ENCODE measurements around the gene RAB18.
"Not testable (repeated sequence)": the region's sequence is repeated elsewhere in the genome, so short reads cannot be mapped to it uniquely, and the experiment has no call there.

The RAB18 gene

GRCh38 chr10:27550823-27551222 is 46.7 kb downstream of the RAB18 start:
- no peak for DNase-seq

DNA sequence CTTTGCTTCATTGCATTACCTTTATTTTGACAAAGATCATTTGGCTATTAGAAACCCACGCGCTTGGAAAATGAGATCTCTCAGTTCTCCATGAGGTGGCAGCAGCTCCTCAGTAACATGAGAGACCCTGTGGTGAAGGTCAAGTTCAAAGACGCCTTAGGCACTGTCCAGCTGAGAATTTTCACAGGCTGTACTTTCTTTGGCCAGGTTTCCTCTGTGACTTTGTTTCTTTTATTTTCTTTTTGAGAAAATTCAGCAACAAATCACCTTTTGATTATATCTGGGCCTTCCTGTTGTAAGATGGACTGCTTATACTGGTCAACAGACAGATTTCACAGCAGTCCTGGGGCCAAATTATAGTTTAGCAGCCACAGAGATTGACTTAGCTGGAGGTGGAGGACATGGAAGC is 54.5 kb downstream of the RAB18 start:
- no peak for DNase-seq

DNA sequence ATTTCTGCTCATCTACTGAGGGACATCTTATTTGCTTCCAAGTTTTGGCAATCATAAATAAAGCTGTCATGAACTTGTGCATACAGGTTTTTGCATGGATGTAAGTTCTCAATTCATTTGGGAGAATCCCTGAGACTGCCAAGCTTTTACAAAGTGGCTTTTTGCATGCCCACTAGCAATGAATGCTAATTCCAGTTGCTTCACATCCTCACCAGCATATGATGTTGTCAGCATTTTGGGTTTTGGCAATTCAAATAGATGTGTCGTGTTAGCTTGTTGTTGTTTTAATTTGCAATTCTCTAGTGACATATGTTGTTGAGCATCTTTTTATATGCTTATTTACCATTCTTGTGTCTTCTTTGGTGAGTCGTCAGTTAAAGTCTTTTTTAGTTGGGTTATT is 57.2 kb downstream of the RAB18 start:
- no peak for DNase-seq

GRCh38 chr10:27564398-27564797 is 60.3 kb downstream of the RAB18 start:
- DNase-seq: no peak

DNA sequence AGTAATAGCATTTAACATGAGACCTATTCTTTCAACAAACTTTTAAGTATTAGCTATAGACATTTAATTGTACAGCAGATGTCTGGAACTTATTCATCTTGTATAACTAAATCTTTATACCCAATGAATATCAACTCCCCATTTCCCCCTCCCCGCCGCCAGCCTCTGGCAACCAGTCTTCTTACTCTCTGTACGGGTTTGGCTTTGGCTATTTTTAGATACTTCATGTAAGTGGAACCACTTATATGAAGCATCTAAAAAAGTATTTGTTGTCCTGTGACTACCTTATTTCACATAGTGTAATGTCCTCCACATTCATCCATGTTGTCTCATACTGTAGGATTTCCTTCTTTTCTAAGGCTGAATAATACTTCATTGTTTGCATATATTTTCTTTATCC is 60.8 kb downstream of the RAB18 start:
- DNase-seq: no peak

DNA sequence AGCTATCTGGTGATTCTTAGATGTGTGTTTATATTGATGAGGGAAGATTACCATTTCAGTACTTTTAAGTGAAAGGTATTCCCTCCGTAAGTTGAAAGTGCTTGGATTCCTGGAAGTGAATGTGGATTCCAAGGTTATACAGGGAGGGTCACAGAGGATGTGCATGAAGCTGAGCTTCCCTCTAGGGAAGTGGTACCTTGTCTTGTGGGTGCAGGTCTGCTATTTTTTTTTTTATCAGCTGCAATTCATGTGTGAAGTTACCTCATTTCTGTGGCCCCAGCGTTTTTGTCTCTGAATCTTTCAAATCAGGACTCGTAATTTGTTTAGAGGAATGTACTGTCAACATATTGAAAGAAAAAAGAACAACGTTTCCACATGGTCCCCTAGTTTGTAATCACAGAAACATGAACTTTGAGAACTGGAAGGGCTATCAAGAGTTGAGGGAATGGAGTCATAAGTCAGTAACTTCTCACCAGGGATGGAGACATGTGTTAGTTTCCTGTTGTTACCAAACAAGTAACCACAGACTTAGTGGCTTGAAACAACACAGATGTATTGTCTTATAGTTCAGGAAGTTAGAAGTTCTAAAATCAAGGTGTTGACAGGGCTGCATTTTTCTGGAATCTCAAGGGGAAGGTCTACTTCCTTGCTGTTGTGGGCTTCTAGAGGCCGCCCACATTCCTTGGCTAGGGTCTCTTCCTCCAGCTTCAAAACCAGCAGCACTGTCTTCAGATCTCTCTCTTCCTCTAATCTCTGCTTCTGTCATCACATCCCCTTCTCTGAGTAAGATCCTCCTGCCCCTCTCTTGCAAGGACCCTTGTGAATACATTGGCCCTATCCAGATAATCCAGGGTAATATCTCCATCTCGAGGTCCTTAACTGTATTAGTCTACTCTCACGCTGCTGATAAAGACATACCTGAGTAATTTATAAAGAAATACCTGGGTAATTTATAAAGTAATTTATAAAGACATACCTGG is 64.4 kb downstream of the RAB18 start:
- DNase-seq: no peak

DNA sequence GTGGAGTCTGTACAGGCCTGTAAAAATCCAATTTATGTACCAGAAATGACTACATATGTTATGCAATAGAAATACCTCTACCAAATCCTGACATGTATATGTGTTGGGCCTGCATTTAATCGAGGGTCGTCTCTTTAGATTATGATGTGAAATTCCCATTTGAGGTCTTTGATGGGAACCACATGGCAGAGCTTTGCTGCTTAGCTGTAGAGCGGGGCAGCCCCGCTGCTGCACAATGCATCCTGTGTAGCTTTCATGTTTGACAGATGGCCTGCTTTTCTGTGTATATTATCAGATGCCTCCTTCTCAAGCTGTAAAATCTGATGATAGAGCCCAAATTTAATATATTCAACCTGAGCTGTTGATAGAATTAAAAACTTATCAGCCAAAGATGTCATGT is 65.8 kb downstream of the RAB18 start:
- DNase-seq: no peak

DNA sequence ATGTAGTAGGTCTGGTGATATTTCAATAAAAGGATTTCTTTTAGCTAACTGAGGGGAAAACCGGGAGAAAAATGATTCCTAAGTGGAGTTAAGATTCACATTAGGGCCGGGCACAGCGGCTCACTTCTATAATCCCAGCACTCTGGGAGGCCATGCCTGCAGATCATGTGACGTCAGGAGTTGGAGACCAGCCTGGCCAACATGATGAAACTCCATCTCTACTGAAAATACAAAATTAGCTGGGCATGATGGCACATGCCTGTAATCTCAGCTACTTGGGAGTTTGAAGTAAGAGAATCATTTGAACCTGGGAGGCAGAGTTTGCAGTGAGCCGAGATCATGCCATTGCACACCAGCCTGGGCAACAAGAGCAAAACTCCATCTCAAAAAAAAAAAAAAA is 72.9 kb downstream of the RAB18 start:
- DNase-seq: not testable (repeated sequence)

GRCh38 chr10:27578316-27578715 is 74.2 kb downstream of the RAB18 start:
- DNase-seq: no peak

GRCh38 chr10:27581225-27581624 is 77.1 kb downstream of the RAB18 start:
- no peak for DNase-seq

- DNase-seq: no peak
These were observed 80.2 kb downstream of the RAB18 start for GRCh38 chr10:27584302-27584701.
